GM12878 (cell line): Measurements from ENCODE around the gene EPHA5. TPM values are rescaled to one million over a fixed set of nuclear protein-coding genes. Genes with fewer than 3 reads are reported as not detected.

Experiments
- ATAC-seq: fragments of 200-7000 bp; cut with Tn5 transposase; 3 replicates; pipeline ENCODE4 v1.9.1; 2020; ENCODE audit warnings: mild to moderate bottlenecking, moderate library complexity
- BruUV-seq: library from RNA; stranded (reverse); fragments of 400-500 nt; replicated peaks from 2 replicates; lab custom pipeline; 2021; lab: Mats Ljungman, UMichigan
- CTCF ChIA-PET: fragments of 300-600 bp; sonication (Branson Sonifier 250); formaldehyde crosslinking; extraction: SDS; loops from one replicate; lab custom pipeline; 2021; ENCODE audit warnings: inconsistent platforms; lab: Yijun Ruan, JAX
- POLR2A ChIA-PET: fragments of 350-600 bp; formaldehyde crosslinking; extraction: SDS; loops from one replicate; lab custom pipeline; 2021; ENCODE audit warnings: inconsistent platforms; lab: Charles Lee
- RAD21 ChIA-PET: fragments of 300-600 bp; sonication (Branson Sonifier 250); formaldehyde crosslinking; loops from one replicate; lab custom pipeline; 2023; ENCODE audit warnings: antibody characterized with exemption; ENCODE audit not compliant: unreplicated experiment; lab: Charles Lee
- SMC1A ChIA-PET: fragments of 300-600 bp; sonication (Branson Sonifier 250); formaldehyde crosslinking; loops from one replicate; lab custom pipeline; 2023; ENCODE audit not compliant: unreplicated experiment, uncharacterized antibody; lab: Charles Lee
- DNase-seq: peaks from one replicate; pipeline ENCODE4 v3.0.0-alpha.2; 2011; ENCODE audit warnings: low read depth, low spot score
- FAIRE-seq: peaks from 3 replicates; lab custom pipeline; 2011; peaks lifted over from hg19 to GRCh38; lab: Jason Lieb, UNC
- H2AFZ ChIP-seq: 2 replicates; pipeline ENCODE4 v1.6.0; 2011; ENCODE audit warnings: low read depth, low read length, control low read depth; ENCODE audit not compliant: control insufficient read depth
- H3K27ac ChIP-seq: 2 replicates; pipeline ENCODE4 v1.5.1; 2011; ENCODE audit warnings: control low read depth; ENCODE audit not compliant: control insufficient read depth, insufficient read depth
- H3K27me3 ChIP-seq, 2 experiments: replicated peaks in 1 of 2; 2 replicates each; pipeline versions ENCODE4 v1.6.0 to v1.6.1; 2011; ENCODE audit warnings: low read length in 1 of 2; ENCODE audit not compliant: control insufficient read depth in 2 of 2, insufficient read depth in 2 of 2
- H3K36me3 ChIP-seq, 2 experiments: 2 replicates each; pipeline ENCODE4 v1.5.1; 2011; ENCODE audit warnings: low read length in 1 of 2; ENCODE audit not compliant: control insufficient read depth in 2 of 2, insufficient read depth in 2 of 2
- H3K4me1 ChIP-seq: 2 replicates; pipeline ENCODE4 v1.6.1; 2011; ENCODE audit warnings: mild to moderate bottlenecking, low read length, moderate library complexity, mixed read lengths; ENCODE audit not compliant: control insufficient read depth, insufficient read depth
- H3K4me2 ChIP-seq: 2 replicates; pipeline ENCODE4 v1.6.0; 2011; ENCODE audit warnings: control low read depth; ENCODE audit not compliant: control insufficient read depth, insufficient read depth
- H3K4me3 ChIP-seq: fragments of 200-600 bp; sonication (generic); 2 replicates; pipeline ENCODE4 v1.5.1; 2016
- H3K79me2 ChIP-seq: 2 replicates; pipeline ENCODE4 v1.6.0; 2011; ENCODE audit warnings: low read length; ENCODE audit not compliant: control insufficient read depth, insufficient read depth
- H3K9ac ChIP-seq: 2 replicates; pipeline ENCODE4 v1.8.0; 2011; ENCODE audit warnings: low read length, control low read depth, mixed read lengths; ENCODE audit not compliant: control insufficient read depth, insufficient read depth
- H3K9me3 ChIP-seq: replicated peaks from 3 replicates; pipeline ENCODE4 v1.5.1; 2011; ENCODE audit warnings: mild to moderate bottlenecking, low read length; ENCODE audit not compliant: control insufficient read depth, insufficient read depth
- H4K20me1 ChIP-seq: 2 replicates; pipeline ENCODE4 v1.6.0; 2011; ENCODE audit not compliant: control insufficient read depth, insufficient read depth
- IRF4 ChIP-seq: IDR thresholded peaks from 2 replicates; pipeline ENCODE4 v1.6.1; 2011; ENCODE audit warnings: low read depth, low read length
- JUNB ChIP-seq: IDR thresholded peaks from 2 replicates; pipeline ENCODE4 v1.6.1; 2016; ENCODE audit warnings: antibody characterized with exemption, mild to moderate bottlenecking
- PML ChIP-seq: IDR thresholded peaks from 2 replicates; pipeline ENCODE4 v1.6.1; 2012; ENCODE audit warnings: low read length, inconsistent platforms
- SMAD1 ChIP-seq: fragments of 450-650 bp; IDR thresholded peaks from 2 replicates; pipeline ENCODE4 v1.6.1; 2018; ENCODE audit warnings: mild to moderate bottlenecking, low read depth; ENCODE audit not compliant: partially characterized antibody
- SUZ12 ChIP-seq: fragments of 200-600 bp; sonication (generic); IDR thresholded peaks from one replicate; pipeline ENCODE4 v1.6.1; 2018; ENCODE audit warnings: antibody characterized with exemption, mild to moderate bottlenecking; ENCODE audit not compliant: unreplicated experiment
- TAF1 ChIP-seq: IDR thresholded peaks from 2 replicates; pipeline ENCODE4 v1.6.1; 2011; ENCODE audit warnings: mild to moderate bottlenecking, low read depth, low read length, borderline replicate concordance
- TBL1XR1 ChIP-seq: IDR thresholded peaks from 2 replicates; pipeline ENCODE4 v1.6.1; 2012; ENCODE audit warnings: low read depth, low read length, improper control_type of control experiment
- ZNF687 ChIP-seq: fragments of 450-650 bp; IDR thresholded peaks from 2 replicates; pipeline ENCODE4 v1.6.1; 2017; ENCODE audit warnings: mild to moderate bottlenecking, moderate library complexity
- WGBS: methylation state at CpG from one replicate; pipeline ENCODE4 v1.1.6; 2016; ENCODE audit warnings: low lambda C conversion rate; ENCODE audit not compliant: insufficient replicate concordance, insufficient coverage; ENCODE audit errors: missing lambda C conversion rate; 5-methylcytosine and 5-hydroxymethylcytosine counted together
- in situ Hi-C: fragments of 300-500 bp; cut with MboI; formaldehyde crosslinking; loops from 9 replicates; pipeline ENCODE4 v1.14.3; 2018; ENCODE audit warnings: mixed read lengths
- intact Hi-C: fragments of 100-400 bp; cut with micrococcal nuclease; formaldehyde crosslinking; loops from one replicate; pipeline ENCODE4 v1.14.2; 2022; ENCODE audit not compliant: unreplicated experiment
- polyA plus RNA-seq, 11 experiments: library from polyadenylated mRNA; depleted of rRNA in 4 of 11; unstranded in 6 of 11; stranded (reverse) in 5 of 11; fragments of >200 nt; fragmentation: Nextera tagmentation in 4 of 11; fragmentation: Illumina TruSeq in 1 of 11; extraction: Ambion mirVana in 4 of 11; extraction: Trizol in 1 of 11; gene quantifications; 1 replicate in 1 of 11; 2 replicates in 10 of 11; pipeline versions ENCODE4 v1.2.1 to v1.2.3, GENCODE V29; 2011 to 2016; ENCODE audit warnings: inconsistent platforms in 2 of 11, missing spikeins in 2 of 11, low read depth in 1 of 11
- total RNA-seq, 4 experiments: library from RNA; depleted of rRNA in 3 of 4; stranded (reverse); fragments of >200 nt in 3 of 4; fragmentation: Illumina TruSeq in 1 of 4; extraction: Trizol in 1 of 4; gene quantifications; 2 replicates each; pipeline versions ENCODE4 v1.2.1 to v1.2.3, GENCODE V29; 2013 to 2021

EPHA5 gene
- total and polyA plus RNA-seq, 10 of the 15 experiments (the other 5 are each of a cell fraction or from before 2014, with no cell fraction given), result not detected

GRCh38 chr4:65589921-65590320 is 80.4 kb downstream of the EPHA5 start:
- POLR2A ChIA-PET, result no interaction called here
- no peak for DNase-seq
- H3K79me2 ChIP-seq, result no peaks in the 10 kb centered on the region
- H3K4me2 ChIP-seq, result no peak overlapping the region
- H3K9ac ChIP-seq, result no peak overlapping the region
- 32% methylated on average over 2 of the region's 2 CpGs for WGBS
- H3K27ac ChIP-seq, result no peak overlapping the region
- H4K20me1 ChIP-seq, result no peaks in the 10 kb centered on the region
- no peak for TF ChIP-seq ZNF687
- no peak for TF ChIP-seq JUNB
- no peak for TF ChIP-seq SMAD1
- TF ChIP-seq SUZ12, result no peak
- TF ChIP-seq PML, result no peak
- TF ChIP-seq IRF4, result no peak
- no peak for TF ChIP-seq TAF1
- TF ChIP-seq TBL1XR1, result no peak
- TF ChIP-seq, all 136 proteins: peak for 0
- Histone ChIP-seq H3K36me3 (no peaks in the 10 kb centered on the region), H3K9me3 (no peaks in the 10 kb centered on the region), H3K27me3 (no peaks in the 10 kb centered on the region), H2AFZ (no peak overlapping the region), H3K4me3 (no peak overlapping the region), H3K4me1 (no peaks in the 10 kb centered on the region)
- intact Hi-C loops, result no loop called here
- in situ Hi-C loops, result no loop called here
- ChIA-PET CTCF (no interaction called here), RAD21 (no interaction called here), SMC1A (no interaction called here)
- no peak for ATAC-seq
- FAIRE-seq, result no peak
- no TSS peak for BruUV-seq
